WERI-Rb-1 (cell line): ENCODE data around the gene GCA.

Experiments
- DNase-seq: peaks from one replicate; pipeline ENCODE4 v3.0.0-alpha.2; 2020
- H3K27ac ChIP-seq: fragments of 250-450 bp; sonication (Bioruptor Pico); 2 replicates; pipeline ENCODE4 v1.5.1; 2020; ENCODE audit warnings: mild to moderate bottlenecking, moderate library complexity
- H3K27me3 ChIP-seq: fragments of 250-450 bp; sonication (Bioruptor Pico); 2 replicates; pipeline ENCODE4 v1.5.1; 2021; ENCODE audit warnings: mild to moderate bottlenecking, low read depth, moderate library complexity; ENCODE audit not compliant: insufficient read depth, severe bottlenecking
- H3K36me3 ChIP-seq: fragments of 250-450 bp; sonication (Bioruptor Pico); 2 replicates; pipeline ENCODE4 v1.5.1; 2020; ENCODE audit warnings: mild to moderate bottlenecking, moderate library complexity
- H3K4me3 ChIP-seq: 2 replicates; pipeline ENCODE4 v1.5.1; 2011; ENCODE audit warnings: low read depth, mild to moderate bottlenecking, control low read depth, low read length
- H3K9me3 ChIP-seq: fragments of 250-450 bp; sonication (Bioruptor Pico); 2 replicates; pipeline ENCODE4 v1.5.1; 2021; ENCODE audit warnings: mild to moderate bottlenecking, moderate library complexity; ENCODE audit not compliant: severe bottlenecking
- TF ChIP-seq, protein P1 (sequence below): IDR thresholded peaks from 2 replicates; pipeline ENCODE4 v1.5.1; 2011; ENCODE audit warnings: low read depth, mild to moderate bottlenecking, control low read depth, inconsistent platforms, low read length

Gene GCA

DNA sequence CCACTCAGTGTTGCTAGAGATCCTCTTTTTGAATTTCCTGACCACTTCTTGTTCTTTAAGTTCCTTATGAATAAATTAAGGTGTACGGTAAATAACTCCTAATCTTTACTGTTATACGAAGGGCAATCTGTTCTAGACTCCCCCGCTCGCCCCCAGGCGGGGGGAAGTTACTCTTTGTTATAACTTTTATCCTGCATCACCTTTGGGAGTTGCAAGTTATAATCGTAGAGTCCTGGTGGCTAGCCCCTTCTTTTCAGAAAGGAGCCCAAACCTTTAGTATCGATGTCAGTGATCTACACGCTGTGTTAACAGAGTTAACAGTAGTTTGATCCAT lies 652 bp downstream of the GCA start:
- TF ChIP-seq, protein P1, sequence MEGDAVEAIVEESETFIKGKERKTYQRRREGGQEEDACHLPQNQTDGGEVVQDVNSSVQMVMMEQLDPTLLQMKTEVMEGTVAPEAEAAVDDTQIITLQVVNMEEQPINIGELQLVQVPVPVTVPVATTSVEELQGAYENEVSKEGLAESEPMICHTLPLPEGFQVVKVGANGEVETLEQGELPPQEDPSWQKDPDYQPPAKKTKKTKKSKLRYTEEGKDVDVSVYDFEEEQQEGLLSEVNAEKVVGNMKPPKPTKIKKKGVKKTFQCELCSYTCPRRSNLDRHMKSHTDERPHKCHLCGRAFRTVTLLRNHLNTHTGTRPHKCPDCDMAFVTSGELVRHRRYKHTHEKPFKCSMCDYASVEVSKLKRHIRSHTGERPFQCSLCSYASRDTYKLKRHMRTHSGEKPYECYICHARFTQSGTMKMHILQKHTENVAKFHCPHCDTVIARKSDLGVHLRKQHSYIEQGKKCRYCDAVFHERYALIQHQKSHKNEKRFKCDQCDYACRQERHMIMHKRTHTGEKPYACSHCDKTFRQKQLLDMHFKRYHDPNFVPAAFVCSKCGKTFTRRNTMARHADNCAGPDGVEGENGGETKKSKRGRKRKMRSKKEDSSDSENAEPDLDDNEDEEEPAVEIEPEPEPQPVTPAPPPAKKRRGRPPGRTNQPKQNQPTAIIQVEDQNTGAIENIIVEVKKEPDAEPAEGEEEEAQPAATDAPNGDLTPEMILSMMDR = no peak
- no peak for DNase-seq
- H3K4me3 ChIP-seq = peak overlapping the region; percentile 92
- H3K27me3 ChIP-seq = no peaks in the 10 kb centered on the region
- no peaks in the 10 kb centered on the region for H3K36me3 ChIP-seq
- peak overlapping the region; percentile 55 for H3K27ac ChIP-seq
- H3K9me3 ChIP-seq = no peaks in the 10 kb centered on the region

DNA sequence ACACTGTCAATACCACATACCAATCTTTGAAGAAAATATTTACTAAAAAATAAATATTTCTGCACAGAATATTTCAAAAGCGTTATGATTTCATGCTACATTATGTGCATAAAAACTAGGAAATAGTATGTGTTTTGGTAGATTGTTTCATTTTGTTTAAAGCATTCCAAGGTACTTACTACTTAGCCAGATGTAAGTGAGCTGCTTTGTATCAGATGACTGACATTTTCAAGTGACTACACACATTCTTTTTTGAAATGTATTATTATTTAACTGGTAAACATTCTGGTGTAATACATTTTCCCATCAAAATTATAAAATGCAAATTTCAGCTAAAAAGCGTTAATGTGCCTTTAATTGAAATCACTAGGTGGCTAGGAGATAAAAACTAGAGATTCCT lies 21.5 kb downstream of the GCA start:
- no peaks in the 10 kb centered on the region for H3K9me3 ChIP-seq
- no peak overlapping the region for H3K4me3 ChIP-seq
- no peaks in the 10 kb centered on the region for H3K36me3 ChIP-seq
- H3K27me3 ChIP-seq = no peaks in the 10 kb centered on the region
- no peak overlapping the region for H3K27ac ChIP-seq
- TF ChIP-seq, protein P1 = no peak
- no peak for DNase-seq

DNA sequence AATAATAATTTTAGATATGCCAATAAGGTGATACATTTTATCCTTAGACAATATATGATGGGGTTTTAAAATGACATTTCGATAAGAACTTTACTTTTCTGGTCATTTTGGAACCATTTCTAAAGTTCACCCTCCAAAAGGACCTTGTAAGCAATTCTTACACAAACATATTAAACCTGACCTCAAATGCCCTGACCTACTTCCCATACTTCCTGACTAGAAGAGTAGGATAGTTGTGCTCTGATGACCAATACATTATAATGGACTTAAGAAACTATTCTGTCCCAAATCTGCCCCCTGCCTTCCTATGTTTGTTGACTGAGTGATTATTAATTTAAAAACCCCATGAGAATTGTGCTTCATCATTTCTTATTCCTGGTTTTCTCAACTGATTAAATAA lies 24.6 kb downstream of the GCA start:
- no peaks in the 10 kb centered on the region for H3K27me3 ChIP-seq
- H3K4me3 ChIP-seq = no peak overlapping the region
- no peaks in the 10 kb centered on the region for H3K9me3 ChIP-seq
- no peak overlapping the region for H3K27ac ChIP-seq
- TF ChIP-seq, protein P1 = no peak
- DNase-seq = no peak
- no peaks in the 10 kb centered on the region for H3K36me3 ChIP-seq

DNA sequence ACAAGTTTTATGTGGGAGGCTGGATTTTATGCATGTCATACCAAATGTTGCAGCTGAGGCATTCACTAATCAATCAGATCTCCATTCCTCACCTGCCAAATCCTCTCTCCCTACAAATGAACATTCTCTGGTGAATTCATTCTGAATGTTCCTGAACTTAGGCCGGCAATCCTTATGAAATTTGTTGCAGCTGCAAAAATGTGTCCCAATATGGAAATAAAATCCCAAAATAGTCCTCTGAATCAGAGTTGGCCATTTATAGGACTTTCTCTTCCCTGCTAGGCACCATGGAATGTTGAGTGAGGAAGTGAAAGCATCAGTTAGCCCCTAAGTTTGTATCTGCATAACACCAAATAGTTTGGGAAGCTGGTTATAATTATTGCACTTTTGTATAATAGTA lies 25.6 kb downstream of the GCA start:
- Histone ChIP-seq H3K36me3 (no peaks in the 10 kb centered on the region), H3K27me3 (no peaks in the 10 kb centered on the region), H3K4me3 (no peak overlapping the region), H3K9me3 (no peaks in the 10 kb centered on the region), H3K27ac (no peak overlapping the region)
- TF ChIP-seq, protein P1 = no peak
- no peak for DNase-seq

DNA sequence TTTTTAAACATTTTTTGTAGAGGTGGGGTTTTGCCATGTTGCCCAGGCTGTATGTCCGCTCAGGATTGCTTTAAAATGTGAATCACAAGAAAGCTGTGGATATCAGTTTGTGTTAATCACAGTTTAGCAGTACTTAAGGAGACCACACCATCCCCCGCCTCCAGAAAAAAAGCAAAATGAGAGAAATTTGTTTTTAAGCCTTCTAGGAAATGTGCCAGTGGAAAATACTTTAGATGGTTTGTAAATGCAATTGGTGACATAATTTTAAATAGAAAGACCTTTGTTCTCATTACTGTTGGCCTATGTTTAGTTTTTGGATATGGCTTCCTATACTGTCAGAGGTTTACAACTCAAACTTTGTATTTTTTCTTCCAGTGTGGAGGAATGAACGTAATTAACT lies 27.0 kb downstream of the GCA start:
- H3K27ac ChIP-seq = no peak overlapping the region
- H3K27me3 ChIP-seq = no peaks in the 10 kb centered on the region
- H3K36me3 ChIP-seq = no peaks in the 10 kb centered on the region
- TF ChIP-seq, protein P1 = no peak
- DNase-seq = no peak
- H3K4me3 ChIP-seq = no peak overlapping the region
- H3K9me3 ChIP-seq = no peaks in the 10 kb centered on the region

DNA sequence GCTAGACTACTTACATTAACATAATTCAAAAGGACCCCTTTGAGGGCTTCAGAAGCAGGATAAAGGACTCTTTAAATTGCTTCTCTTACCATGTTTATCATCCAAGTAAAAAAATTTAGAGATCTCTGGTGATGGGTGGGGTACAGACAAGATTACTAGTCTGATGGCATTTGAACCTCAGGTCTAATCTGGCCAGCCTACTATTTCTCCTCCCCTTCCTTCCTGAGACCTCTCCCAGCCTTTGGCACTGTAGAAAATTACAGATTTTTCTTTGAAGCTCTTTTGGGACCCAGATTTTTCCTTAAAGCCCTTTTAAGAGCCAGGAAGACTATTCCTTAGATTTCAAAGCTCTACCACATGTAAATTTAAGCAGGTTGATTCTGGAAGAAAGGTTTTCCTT lies 28.9 kb downstream of the GCA start:
- Histone ChIP-seq H3K36me3 (no peaks in the 10 kb centered on the region), H3K27ac (no peak overlapping the region), H3K27me3 (no peaks in the 10 kb centered on the region), H3K4me3 (no peak overlapping the region), H3K9me3 (no peaks in the 10 kb centered on the region)
- TF ChIP-seq, protein P1 = no peak
- DNase-seq = no peak
